CD4-positive, CD25-positive, alpha-beta regulatory T cell (primary cell): Measurements from ENCODE around the gene SNCB. TPM values are rescaled to one million over a fixed set of nuclear protein-coding genes. Genes with fewer than 3 reads are reported as not detected.
"Not testable (repeated sequence)": the region's sequence is repeated elsewhere in the genome, so short reads cannot be mapped to it uniquely, and the experiment has no call there.

Source experiments
- ATAC-seq, 2 donors: fragments of 150-1000 bp; cut with Tn5 transposase; one replicate each; pipeline ENCODE4 v1.10.0; 2021; ENCODE audit warnings: low read depth in 2 of 2, moderate number of reproducible peaks in 2 of 2, moderate library complexity in 1 of 2
- DNase-seq, 3 donors: peaks; one replicate each; pipeline versions ENCODE4 v3.0.0 to v3.0.0-alpha.2; 2012 to 2022; ENCODE audit warnings: mixed read lengths in 1 of 3
- H3K27ac ChIP-seq: one replicate; pipeline ENCODE4 v1.7.0; 2013; ENCODE audit warnings: mild to moderate bottlenecking, low read length; ENCODE audit not compliant: insufficient read depth, poor library complexity, severe bottlenecking
- H3K27me3 ChIP-seq: one replicate; pipeline ENCODE4 v1.7.0; 2013; ENCODE audit warnings: low read length; ENCODE audit not compliant: control insufficient read depth, insufficient read depth
- H3K36me3 ChIP-seq: one replicate; pipeline ENCODE4 v1.7.0; 2013; ENCODE audit warnings: mild to moderate bottlenecking, low read length, moderate library complexity; ENCODE audit not compliant: control insufficient read depth, insufficient read depth
- H3K4me1 ChIP-seq: 2 replicates; pipeline ENCODE4 v1.7.0; 2013; ENCODE audit warnings: mild to moderate bottlenecking, low read length; ENCODE audit not compliant: insufficient read depth, control insufficient read depth, poor library complexity, severe bottlenecking
- H3K4me3 ChIP-seq: one replicate; pipeline ENCODE4 v1.7.0; 2013; ENCODE audit warnings: low read depth, mild to moderate bottlenecking, low read length, moderate library complexity
- H3K9me3 ChIP-seq, 2 experiments: 1 replicate in 1 of 2; 2 replicates in 1 of 2; pipeline ENCODE4 v1.7.0; 2013; ENCODE audit warnings: low read length in 2 of 2, mild to moderate bottlenecking in 1 of 2, moderate library complexity in 1 of 2; ENCODE audit not compliant: control insufficient read depth in 2 of 2
- H3K27ac Mint-ChIP-seq, 3 donors: one replicate each; pipeline ENCODE4 v1.8.0; 2020 to 2022; ENCODE audit warnings: mild to moderate bottlenecking in 3 of 3, mixed read lengths in 3 of 3, moderate library complexity in 2 of 3
- H3K27me3 Mint-ChIP-seq: one replicate; pipeline ENCODE4 v1.8.0; 2022; ENCODE audit warnings: mild to moderate bottlenecking, mixed read lengths
- H3K36me3 Mint-ChIP-seq: one replicate; pipeline ENCODE4 v1.8.0; 2020; ENCODE audit warnings: mixed read lengths
- H3K4me1 Mint-ChIP-seq, 4 donors: one replicate each; pipeline ENCODE4 v1.8.0; 2020 to 2022; ENCODE audit warnings: mixed read lengths in 4 of 4, mild to moderate bottlenecking in 1 of 4
- H3K4me3 Mint-ChIP-seq, 4 donors: one replicate each; pipeline ENCODE4 v1.8.0; 2020 to 2022; ENCODE audit warnings: mild to moderate bottlenecking in 4 of 4, mixed read lengths in 4 of 4, moderate library complexity in 3 of 4
- H3K9me3 Mint-ChIP-seq, 7 donors: one replicate each; pipeline ENCODE4 v1.8.0; 2020 to 2022; ENCODE audit warnings: mixed read lengths in 7 of 7, mild to moderate bottlenecking in 3 of 7, moderate library complexity in 2 of 7
- polyA plus RNA-seq, 4 donors: library from polyadenylated mRNA; unstranded; fragments of 300-500 nt; fragmentation: Illumina TruSeq; gene quantifications; one replicate each; pipeline ENCODE4 v1.2.3, GENCODE V29; 2021
- total RNA-seq: library from RNA; stranded (reverse); gene quantifications from one replicate; pipeline ENCODE4 v1.2.3, GENCODE V29; 2022

Gene SNCB
- total and polyA plus RNA-seq, 5 donors from 2014 or later = not detected

DNA sequence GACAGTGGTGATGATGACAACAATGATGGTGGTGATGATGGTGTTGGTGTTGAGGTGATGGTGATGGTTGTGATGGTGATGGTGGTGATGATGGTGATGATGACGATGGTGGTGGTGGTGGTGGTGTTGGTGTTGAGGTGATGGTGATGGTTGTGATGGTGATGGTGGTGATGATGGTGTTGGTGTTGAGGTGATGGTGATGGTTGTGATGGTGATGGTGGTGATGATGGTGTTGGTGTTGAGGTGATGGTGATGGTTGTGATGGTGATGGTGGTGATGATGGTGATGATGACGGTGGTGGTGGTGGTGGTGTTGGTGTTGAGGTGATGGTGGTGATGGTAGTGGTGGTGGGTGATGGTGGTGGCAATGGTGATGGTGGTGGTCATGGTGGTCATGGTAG, 38.7 kb downstream of the SNCB start:
- H3K27me3 Mint-ChIP-seq, H3K4me1 ChIP-seq, H3K4me3 ChIP-seq, H3K36me3 ChIP-seq, H3K9me3 Mint-ChIP-seq, H3K27me3 ChIP-seq, H3K27ac ChIP-seq, H3K36me3 Mint-ChIP-seq, DNase-seq, H3K27ac Mint-ChIP-seq, H3K4me3 Mint-ChIP-seq, H3K9me3 ChIP-seq, ATAC-seq, H3K4me1 Mint-ChIP-seq: not testable (repeated sequence)

DNA sequence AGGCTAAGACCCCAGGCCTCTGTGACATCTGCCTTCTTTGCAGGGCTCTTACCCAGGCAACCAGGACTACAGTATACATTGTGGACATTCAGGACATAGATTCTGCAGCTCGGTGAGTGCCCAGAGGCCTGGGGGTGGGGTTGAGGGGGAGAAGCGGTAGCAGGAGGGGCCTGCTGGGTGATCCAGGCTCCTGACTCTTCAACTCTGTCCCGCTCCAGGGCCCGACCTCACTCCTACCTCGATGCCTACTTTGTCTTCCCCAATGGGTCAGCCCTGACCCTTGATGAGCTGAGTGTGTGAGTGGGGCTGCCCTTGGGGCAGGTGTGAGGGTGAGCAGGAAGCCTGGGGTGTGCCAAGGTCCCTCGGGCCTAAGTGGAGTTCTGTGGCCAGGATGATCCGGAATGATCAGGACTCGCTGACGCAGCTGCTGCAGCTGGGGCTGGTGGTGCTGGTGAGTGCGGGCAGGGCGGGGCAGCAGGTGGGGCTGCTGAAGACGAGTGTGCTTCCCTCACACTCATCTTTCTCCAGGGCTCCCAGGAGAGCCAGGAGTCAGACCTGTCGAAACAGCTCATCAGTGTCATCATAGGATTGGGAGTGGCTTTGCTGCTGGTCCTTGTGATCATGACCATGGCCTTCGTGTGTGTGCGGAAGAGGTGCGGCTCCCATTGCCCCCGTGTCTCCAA, 40.2 kb downstream of the SNCB start:
- Histone ChIP-seq H3K27me3 (no peaks in the 10 kb centered on the region), H3K4me3 (no peak overlapping the region), H3K27ac (no peak overlapping the region), H3K4me1 (no peaks in the 10 kb centered on the region), H3K36me3 (no peaks in the 10 kb centered on the region), H3K9me3 (peaks cover 3 to 8% of the 10 kb centered on the region in 2 experiments)
- H3K27me3 Mint-ChIP-seq = no peaks in the 10 kb centered on the region
- H3K36me3 Mint-ChIP-seq = no peaks in the 10 kb centered on the region
- H3K27ac Mint-ChIP-seq = no peak overlapping the region
- DNase-seq (no peak), ATAC-seq (no peak)
- H3K9me3 Mint-ChIP-seq = peaks cover 0 to 7% (median 0%) of the 10 kb centered on the region in 7 donors
- H3K4me1 Mint-ChIP-seq = peaks cover 0 to 5% (median 0%) of the 10 kb centered on the region in 4 donors
- H3K4me3 Mint-ChIP-seq = no peak overlapping the region

DNA sequence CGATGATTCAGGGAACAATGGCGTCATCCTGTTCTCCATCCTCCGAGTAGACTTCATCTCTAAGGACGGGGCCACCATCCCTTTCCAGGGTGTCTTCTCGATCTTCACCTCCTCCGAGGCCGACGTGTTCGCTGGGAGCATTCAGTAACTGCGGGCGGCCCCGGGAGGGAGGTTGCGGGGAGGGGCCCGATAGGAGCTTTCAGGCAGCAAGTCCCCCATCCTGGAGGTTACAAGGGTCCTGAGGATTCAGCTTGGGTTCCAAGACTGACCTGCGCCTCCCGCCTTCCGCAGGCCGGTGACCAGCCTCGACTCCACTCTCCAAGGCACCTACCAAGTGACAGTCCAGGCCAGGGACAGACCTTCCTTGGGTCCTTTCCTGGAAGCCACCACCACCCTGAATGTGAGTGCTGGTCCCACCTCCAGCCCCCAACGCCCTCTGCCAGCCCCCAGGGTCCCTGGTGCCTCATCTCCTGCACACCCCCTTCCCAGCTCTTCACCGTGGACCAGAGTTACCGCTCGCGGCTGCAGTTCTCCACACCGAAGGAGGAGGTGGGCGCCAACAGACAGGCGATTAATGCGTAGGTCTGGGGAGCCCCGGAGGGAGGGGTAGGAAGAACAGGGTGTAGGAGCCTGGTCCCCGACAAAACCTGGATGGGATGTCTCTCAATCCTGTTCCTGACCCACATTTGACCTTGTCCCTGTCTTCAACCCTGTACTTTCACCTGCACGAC, 41.1 kb downstream of the SNCB start:
- peaks cover 5 to 15% of the 10 kb centered on the region in 2 experiments for H3K9me3 ChIP-seq
- no peak for DNase-seq
- no peaks in the 10 kb centered on the region for H3K27me3 Mint-ChIP-seq
- H3K27ac Mint-ChIP-seq = no peak overlapping the region
- H3K9me3 Mint-ChIP-seq = peaks cover 0 to 5% (median 0%) of the 10 kb centered on the region in 7 donors
- H3K27ac ChIP-seq = no peak overlapping the region
- H3K4me1 ChIP-seq = no peaks in the 10 kb centered on the region
- no peak overlapping the region for H3K4me3 Mint-ChIP-seq
- ATAC-seq = no peak
- no peaks in the 10 kb centered on the region for H3K27me3 ChIP-seq
- no peaks in the 10 kb centered on the region for H3K4me1 Mint-ChIP-seq
- H3K36me3 Mint-ChIP-seq = no peaks in the 10 kb centered on the region
- H3K4me3 ChIP-seq = no peak overlapping the region
- H3K36me3 ChIP-seq = no peaks in the 10 kb centered on the region

DNA sequence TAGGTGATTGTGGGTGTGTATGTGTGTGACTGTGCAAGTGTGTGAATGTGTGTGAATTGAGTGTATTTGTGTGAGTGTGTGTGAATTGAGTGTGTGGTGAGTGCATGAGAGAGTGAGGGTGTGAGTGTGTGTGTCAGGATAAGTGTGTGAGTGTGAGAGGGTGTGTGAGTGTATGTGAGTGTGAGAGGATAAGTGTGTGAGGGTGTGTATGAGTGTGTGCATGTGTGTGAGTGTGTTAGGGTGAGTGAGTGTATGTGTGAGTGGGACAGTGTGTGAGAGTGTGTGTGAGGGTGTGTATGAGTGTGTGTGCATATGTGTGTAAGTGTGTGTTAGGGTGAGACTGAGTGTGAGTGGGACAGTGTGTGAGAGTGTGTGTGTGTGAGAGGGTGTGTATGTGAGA, 42.0 kb downstream of the SNCB start:
- peaks cover 5 to 15% of the 10 kb centered on the region in 2 experiments for H3K9me3 ChIP-seq
- DNase-seq (no peak), ATAC-seq (no peak)
- H3K4me3 ChIP-seq = no peak overlapping the region
- Mint-ChIP-seq H3K9me3 (peaks cover 0 to 10% (median 0%) of the 10 kb centered on the region in 7 donors), H3K27me3 (no peaks in the 10 kb centered on the region), H3K4me3 (no peak overlapping the region), H3K4me1 (no peaks in the 10 kb centered on the region), H3K36me3 (no peaks in the 10 kb centered on the region), H3K27ac (no peak overlapping the region)
- H3K27me3 ChIP-seq = no peaks in the 10 kb centered on the region
- no peaks in the 10 kb centered on the region for H3K36me3 ChIP-seq
- H3K27ac ChIP-seq = no peak overlapping the region
- no peaks in the 10 kb centered on the region for H3K4me1 ChIP-seq

DNA sequence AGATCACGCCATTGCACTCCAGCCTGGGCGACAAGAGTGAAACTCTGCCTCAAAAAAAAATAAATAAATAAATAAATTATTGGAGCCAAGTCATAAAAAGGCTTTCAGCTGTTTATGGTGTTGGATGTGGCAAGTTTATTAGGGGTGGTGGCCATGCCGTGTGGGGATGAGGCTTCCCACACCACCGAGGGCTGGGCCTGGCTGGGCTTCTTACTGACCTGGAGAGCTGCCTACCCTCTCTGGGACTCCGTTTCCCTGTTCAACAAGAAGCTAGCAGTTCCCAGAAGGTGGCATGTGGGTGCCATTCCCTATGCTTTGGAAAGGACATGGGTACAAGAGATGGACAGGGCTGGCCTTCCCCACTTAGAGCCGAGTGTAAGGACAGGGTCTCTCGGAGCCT, 42.9 kb downstream of the SNCB start:
- ATAC-seq = no peak
- Mint-ChIP-seq H3K27ac (no peak overlapping the region), H3K36me3 (no peaks in the 10 kb centered on the region), H3K9me3 (peaks cover 0 to 10% (median 0%) of the 10 kb centered on the region in 7 donors), H3K27me3 (no peaks in the 10 kb centered on the region), H3K4me1 (no peaks in the 10 kb centered on the region), H3K4me3 (no peak overlapping the region)
- Histone ChIP-seq H3K4me3 (no peak overlapping the region), H3K36me3 (no peaks in the 10 kb centered on the region), H3K27ac (no peak overlapping the region), H3K9me3 (peaks cover 5 to 15% of the 10 kb centered on the region in 2 experiments), H3K4me1 (no peaks in the 10 kb centered on the region), H3K27me3 (no peaks in the 10 kb centered on the region)
- no peak for DNase-seq

DNA sequence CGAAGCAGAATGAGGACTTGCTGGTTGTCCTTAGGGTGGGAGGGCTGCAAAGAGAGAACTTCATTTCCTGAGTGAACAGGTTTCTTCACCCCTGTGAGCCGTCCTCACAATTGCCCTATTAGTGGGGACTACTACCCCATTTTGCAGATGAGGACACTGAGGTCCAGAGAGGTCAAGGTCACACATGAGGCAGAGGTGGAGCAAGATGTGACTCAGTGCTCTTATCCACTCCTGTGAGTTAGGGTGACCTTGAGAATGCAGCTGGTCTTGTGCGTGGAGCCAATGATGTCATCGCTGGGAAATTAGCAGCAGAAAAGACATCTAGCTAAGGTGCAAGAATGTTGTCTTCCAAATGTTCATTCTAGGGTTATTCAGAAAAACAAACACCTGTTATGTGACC, 47.3 kb downstream of the SNCB start:
- DNase-seq = no peak
- H3K36me3 ChIP-seq = no peaks in the 10 kb centered on the region
- no peaks in the 10 kb centered on the region for H3K27me3 Mint-ChIP-seq
- no peaks in the 10 kb centered on the region for H3K36me3 Mint-ChIP-seq
- H3K9me3 ChIP-seq = peaks cover 5 to 15% of the 10 kb centered on the region in 2 experiments
- H3K9me3 Mint-ChIP-seq = peaks cover 0 to 8% (median 0%) of the 10 kb centered on the region in 7 donors
- H3K4me1 ChIP-seq = peaks cover 3% of the 10 kb centered on the region
- ATAC-seq = no peak
- no peak overlapping the region for H3K27ac ChIP-seq
- no peak overlapping the region for H3K4me3 ChIP-seq
- H3K27me3 ChIP-seq = no peaks in the 10 kb centered on the region
- peaks cover 0 to 2% (median under 1%) of the 10 kb centered on the region in 4 donors for H3K4me1 Mint-ChIP-seq
- no peak overlapping the region for H3K27ac Mint-ChIP-seq
- H3K4me3 Mint-ChIP-seq = no peak overlapping the region

DNA sequence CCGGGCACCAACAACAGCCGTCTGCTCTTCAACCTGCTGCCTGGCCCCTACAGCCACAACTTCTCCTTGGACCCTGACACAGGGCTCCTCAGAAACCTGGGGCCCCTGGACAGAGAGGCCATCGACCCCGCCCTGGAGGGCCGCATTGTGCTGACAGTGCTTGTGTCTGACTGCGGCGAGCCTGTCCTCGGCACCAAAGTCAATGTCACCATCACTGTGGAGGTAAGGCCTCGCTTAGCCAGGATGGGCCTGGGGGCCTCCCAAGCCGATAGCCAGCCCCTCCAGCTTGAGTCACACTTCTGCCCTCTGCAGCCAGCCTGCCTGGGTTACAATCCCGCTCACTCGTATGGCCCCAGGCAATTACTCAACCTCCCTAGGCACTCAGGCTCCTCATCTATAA, 49.0 kb downstream of the SNCB start:
- H3K4me1 ChIP-seq = peaks cover 3% of the 10 kb centered on the region
- Mint-ChIP-seq H3K9me3 (peaks cover 0 to 8% (median 0%) of the 10 kb centered on the region in 7 donors), H3K4me1 (peaks cover 0 to 2% (median under 1%) of the 10 kb centered on the region in 4 donors), H3K27ac (no peak overlapping the region), H3K27me3 (no peaks in the 10 kb centered on the region), H3K36me3 (no peaks in the 10 kb centered on the region), H3K4me3 (no peak overlapping the region)
- H3K9me3 ChIP-seq = peaks cover 5 to 15% of the 10 kb centered on the region in 2 experiments
- no peaks in the 10 kb centered on the region for H3K36me3 ChIP-seq
- no peak overlapping the region for H3K27ac ChIP-seq
- DNase-seq (no peak), ATAC-seq (no peak)
- no peak overlapping the region for H3K4me3 ChIP-seq
- no peaks in the 10 kb centered on the region for H3K27me3 ChIP-seq
